ENCODE results near the gene POU2AF2. TPM values are rescaled to one million over a fixed set of nuclear protein-coding genes. Genes with fewer than 3 reads are reported as not detected.
"Not testable (repeated sequence)": the region's sequence is repeated elsewhere in the genome, so short reads cannot be mapped to it uniquely, and the experiment has no call there.

POU2AF2 gene
- total RNA-seq, 6 experiments from 2014 or later = not detected

- no peak overlapping the region for H3K4me3 Mint-ChIP-seq
Observed at GRCh38 chr11:111260811-111261210, 15.3 kb downstream of the POU2AF2 start.

GRCh38 chr11:111264646-111265045, 19.1 kb downstream of the POU2AF2 start:
- Mint-ChIP-seq H3K4me3 (no peak overlapping the region), H3K4me1 (ENCODE audit: low read depth) (peaks cover 18% of the 10 kb centered on the region), H3K27ac (no peak overlapping the region), H3K36me3 (ENCODE audit: low read depth) (no peaks in the 10 kb centered on the region), H3K27me3 (ENCODE audit: insufficient read depth) (peaks cover 11% of the 10 kb centered on the region), H3K9me3 (no peaks in the 10 kb centered on the region)
- TF ChIP-seq, protein P1, sequence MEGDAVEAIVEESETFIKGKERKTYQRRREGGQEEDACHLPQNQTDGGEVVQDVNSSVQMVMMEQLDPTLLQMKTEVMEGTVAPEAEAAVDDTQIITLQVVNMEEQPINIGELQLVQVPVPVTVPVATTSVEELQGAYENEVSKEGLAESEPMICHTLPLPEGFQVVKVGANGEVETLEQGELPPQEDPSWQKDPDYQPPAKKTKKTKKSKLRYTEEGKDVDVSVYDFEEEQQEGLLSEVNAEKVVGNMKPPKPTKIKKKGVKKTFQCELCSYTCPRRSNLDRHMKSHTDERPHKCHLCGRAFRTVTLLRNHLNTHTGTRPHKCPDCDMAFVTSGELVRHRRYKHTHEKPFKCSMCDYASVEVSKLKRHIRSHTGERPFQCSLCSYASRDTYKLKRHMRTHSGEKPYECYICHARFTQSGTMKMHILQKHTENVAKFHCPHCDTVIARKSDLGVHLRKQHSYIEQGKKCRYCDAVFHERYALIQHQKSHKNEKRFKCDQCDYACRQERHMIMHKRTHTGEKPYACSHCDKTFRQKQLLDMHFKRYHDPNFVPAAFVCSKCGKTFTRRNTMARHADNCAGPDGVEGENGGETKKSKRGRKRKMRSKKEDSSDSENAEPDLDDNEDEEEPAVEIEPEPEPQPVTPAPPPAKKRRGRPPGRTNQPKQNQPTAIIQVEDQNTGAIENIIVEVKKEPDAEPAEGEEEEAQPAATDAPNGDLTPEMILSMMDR (IDR thresholded peaks at IDR 0.05) = no peak
- DNase-seq = no peak

More at GRCh38 chr11:111260811-111261210, 15.3 kb downstream of the POU2AF2 start:
- Mint-ChIP-seq H3K9me3 (no peaks in the 10 kb centered on the region), H3K36me3 (ENCODE audit: low read depth) (no peaks in the 10 kb centered on the region), H3K4me1 (ENCODE audit: low read depth) (peaks cover 26% of the 10 kb centered on the region), H3K27ac (no peak overlapping the region), H3K27me3 (ENCODE audit: insufficient read depth) (peaks cover 15% of the 10 kb centered on the region)
- no peak for DNase-seq
- TF ChIP-seq, protein P1 (IDR thresholded peaks at IDR 0.05) = no peak

DNA sequence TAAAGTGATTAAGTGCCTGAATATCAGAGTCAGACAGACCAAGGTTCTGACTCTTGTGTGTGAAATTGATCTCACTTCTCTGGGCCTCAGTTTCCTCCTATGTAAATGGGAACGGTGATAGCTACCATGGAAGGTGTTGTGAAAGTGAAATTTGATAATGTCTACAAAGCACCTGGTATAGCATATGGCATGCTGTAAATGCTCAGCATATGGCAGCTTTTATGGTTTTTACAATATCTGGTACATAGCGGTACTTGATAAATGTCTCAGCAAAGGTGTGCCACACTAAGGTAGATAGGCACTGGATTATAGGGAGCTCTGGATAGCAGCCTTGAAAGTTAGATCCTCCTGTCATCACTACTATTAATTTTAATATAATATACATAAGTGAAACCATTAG, 19.9 kb downstream of the POU2AF2 start:
- Mint-ChIP-seq H3K9me3 (no peaks in the 10 kb centered on the region), H3K4me3 (no peak overlapping the region), H3K27ac (no peak overlapping the region), H3K36me3 (ENCODE audit: low read depth) (no peaks in the 10 kb centered on the region), H3K4me1 (ENCODE audit: low read depth) (peaks cover 10% of the 10 kb centered on the region), H3K27me3 (ENCODE audit: insufficient read depth) (peaks cover 11% of the 10 kb centered on the region)
- no peak for DNase-seq
- TF ChIP-seq, protein P1 (IDR thresholded peaks at IDR 0.05) = no peak

DNA sequence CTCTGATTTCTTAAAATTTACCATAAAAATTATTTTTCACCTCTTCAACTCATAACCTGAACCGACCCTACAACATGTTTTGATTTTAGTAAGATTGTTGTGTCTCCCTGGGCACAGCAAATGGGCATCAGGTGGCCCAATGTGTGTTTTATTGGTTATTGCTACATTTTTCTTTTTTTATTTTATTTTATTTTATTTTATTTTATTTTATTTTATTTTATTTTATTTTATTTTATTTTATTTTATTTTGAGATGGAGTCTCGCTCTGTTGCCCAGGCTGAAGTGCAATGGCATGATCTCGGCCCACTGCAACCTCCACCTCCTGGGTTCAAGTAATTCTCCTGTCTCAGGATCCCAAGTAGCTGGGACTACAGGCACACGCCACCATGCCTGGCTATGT, 22.8 kb downstream of the POU2AF2 start:
- not testable (repeated sequence) for H3K27ac Mint-ChIP-seq; H3K36me3 Mint-ChIP-seq (ENCODE audit: low read depth); DNase-seq; H3K9me3 Mint-ChIP-seq; H3K4me1 Mint-ChIP-seq (ENCODE audit: low read depth); H3K4me3 Mint-ChIP-seq
- H3K27me3 Mint-ChIP-seq (ENCODE audit: insufficient read depth) = peaks cover 16% of the 10 kb centered on the region

DNA sequence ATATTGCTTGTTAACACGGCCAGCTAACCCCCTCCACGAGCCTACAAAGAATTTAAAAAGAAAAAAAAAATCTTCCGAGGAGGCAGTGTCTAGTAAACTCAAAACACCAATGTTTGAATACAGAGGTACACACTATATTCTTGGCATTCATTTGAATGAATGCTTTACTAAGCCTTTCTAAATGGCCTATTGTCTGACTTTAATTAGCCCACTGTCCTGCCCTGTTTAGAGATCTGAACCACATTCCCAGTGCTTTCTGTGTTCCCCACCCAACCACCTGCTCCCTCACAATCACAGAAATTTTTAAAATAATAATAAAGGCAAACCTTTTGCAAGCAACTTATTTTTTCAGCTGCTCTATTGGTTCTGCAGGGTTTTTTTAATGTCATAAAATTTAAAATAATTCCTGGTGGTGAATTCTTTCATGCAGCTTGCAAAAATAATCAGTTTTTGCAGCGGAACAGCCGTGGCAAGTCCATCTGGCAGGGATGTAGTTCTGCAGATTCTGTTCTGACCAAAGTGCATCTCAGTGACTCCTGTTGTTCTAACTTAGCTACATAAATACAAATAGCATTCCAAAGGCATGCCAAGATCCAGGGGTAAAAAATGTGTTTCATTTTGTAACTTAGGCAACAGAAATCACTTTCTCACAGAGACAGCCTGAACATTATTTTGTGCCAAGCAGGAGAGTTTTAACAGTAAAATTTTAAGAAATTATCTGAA, 23.8 kb downstream of the POU2AF2 start:
- TF ChIP-seq, protein P1 (IDR thresholded peaks at IDR 0.05) = no peak
- Mint-ChIP-seq H3K4me3 (no peak overlapping the region), H3K9me3 (no peaks in the 10 kb centered on the region), H3K36me3 (ENCODE audit: low read depth) (no peaks in the 10 kb centered on the region), H3K27ac (no peak overlapping the region), H3K27me3 (ENCODE audit: insufficient read depth) (peaks cover 16% of the 10 kb centered on the region), H3K4me1 (ENCODE audit: low read depth) (no peaks in the 10 kb centered on the region)
- no peak for DNase-seq

DNA sequence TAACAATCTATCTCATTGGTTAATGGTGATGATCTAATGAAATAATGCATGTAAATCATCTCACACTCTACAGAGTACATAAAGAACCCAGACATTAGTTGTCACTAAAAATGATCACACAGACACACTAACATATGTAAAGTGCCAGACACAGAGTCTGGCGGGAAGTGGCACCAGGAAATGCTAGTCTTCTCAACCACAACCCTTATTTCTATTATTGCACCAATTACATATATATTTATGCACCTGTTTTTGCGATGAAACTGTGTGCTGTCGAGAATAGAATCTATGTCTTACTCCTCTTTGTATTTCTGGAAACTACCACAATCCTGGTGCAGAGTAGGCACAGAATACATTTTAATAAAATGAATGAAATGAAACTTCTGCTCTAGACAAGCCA, 26.9 kb downstream of the POU2AF2 start:
- Mint-ChIP-seq H3K4me1 (ENCODE audit: low read depth) (no peaks in the 10 kb centered on the region), H3K27me3 (ENCODE audit: insufficient read depth) (peaks cover 13% of the 10 kb centered on the region), H3K9me3 (no peaks in the 10 kb centered on the region), H3K4me3 (no peak overlapping the region), H3K36me3 (ENCODE audit: low read depth) (no peaks in the 10 kb centered on the region), H3K27ac (no peak overlapping the region)
- DNase-seq = no peak
- TF ChIP-seq, protein P1 (IDR thresholded peaks at IDR 0.05) = no peak
